Islet precursor cell (in vitro differentiated cells): ENCODE data around the gene UNC80.

Experiments used
- DNase-seq: peaks from one replicate; pipeline ENCODE4 v3.0.0-alpha.2; 2018

UNC80 gene

DNA sequence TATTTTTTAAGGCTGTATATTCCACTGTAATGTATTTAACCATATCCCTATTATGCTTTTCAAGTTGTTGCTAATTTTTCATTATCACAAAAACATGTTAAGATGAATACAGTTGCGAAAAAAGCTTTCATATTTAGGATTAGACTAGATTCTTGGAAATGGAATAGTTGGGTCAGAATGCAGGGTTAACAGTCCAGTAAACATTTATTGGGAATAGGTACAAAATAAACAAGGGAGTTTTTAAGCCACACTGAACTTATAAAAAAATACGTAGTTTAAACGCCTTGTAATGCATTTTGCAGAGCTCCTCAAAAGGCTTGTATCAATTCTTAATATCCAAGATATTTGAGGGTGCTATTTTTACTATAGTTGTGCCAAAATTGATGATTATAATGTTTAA is 266.4 kb downstream of the UNC80 start:
- DNase-seq = no peak

DNA sequence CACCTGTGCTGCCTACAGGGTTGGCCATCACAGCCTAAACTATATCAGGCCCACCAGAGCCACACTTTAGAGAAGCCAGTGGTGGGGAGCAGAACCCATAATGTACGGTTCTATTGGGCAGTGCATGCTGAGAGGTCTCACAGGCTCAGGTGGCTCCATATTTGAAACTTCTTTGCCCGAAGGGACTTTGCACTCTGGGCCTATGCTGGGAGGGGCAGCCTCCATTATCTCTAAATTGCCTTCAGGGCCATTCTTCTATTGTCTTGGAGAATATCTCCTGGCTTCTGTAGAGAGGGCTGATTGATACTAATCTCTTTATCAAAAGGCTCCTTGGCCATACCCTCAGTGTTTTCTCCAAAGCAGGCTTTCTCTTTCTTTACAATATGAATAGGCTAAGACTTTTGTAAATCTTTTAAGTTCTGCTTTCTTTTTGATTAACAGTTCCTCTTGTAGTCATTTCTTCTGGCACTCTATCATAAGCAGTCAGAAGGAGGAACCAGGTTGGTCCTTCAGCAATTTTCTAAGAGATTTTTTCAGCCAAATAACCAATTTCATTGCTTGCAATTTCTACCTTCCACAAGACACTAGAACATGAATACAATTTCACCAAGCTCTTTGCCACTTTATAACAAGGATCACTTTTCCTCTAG is 275.3 kb downstream of the UNC80 start:
- no peak for DNase-seq
